ENCODE data around the gene MYO3B.

The MYO3B gene

GRCh38 chr2:170463206-170463537, 285.2 kb downstream of the MYO3B start:
- no peak for DNase-seq
- Histone ChIP-seq H3K9me3 (replicated peaks; ENCODE audit: insufficient read depth, low read length) (no peaks in the 10 kb centered on the region), H3K9ac (ENCODE audit: low read length) (no peak overlapping the region), H3K4me2 (ENCODE audit: low read depth, low read length) (no peak overlapping the region), H3K4me1 (ENCODE audit: low read length) (no peaks in the 10 kb centered on the region), H2AFZ (ENCODE audit: low read length) (no peak overlapping the region), H3K79me2 (ENCODE audit: low read length) (no peaks in the 10 kb centered on the region), H3K9me2 (replicated peaks; ENCODE audit: insufficient read depth, low read length) (no peaks in the 10 kb centered on the region), H3K27me3 (replicated peaks; ENCODE audit: insufficient read depth, low read length) (no peaks in the 10 kb centered on the region), H3F3A (ENCODE audit: insufficient read depth, low read length) (no peaks in the 10 kb centered on the region), H3K36me3 (replicated peaks; ENCODE audit: insufficient read depth, low read length) (no peaks in the 10 kb centered on the region), H3K4me3 (ENCODE audit: low read length) (no peak overlapping the region), H4K20me1 (ENCODE audit: insufficient read depth, low read length) (no peaks in the 10 kb centered on the region), H3K27ac (ENCODE audit: low read length) (no peak overlapping the region)
- TF ChIP-seq CTCF (IDR thresholded peaks at IDR 0.05; ENCODE audit: low read length), result no peak
- TF ChIP-seq EZH2phosphoT487 (IDR thresholded peaks at IDR 0.05; ENCODE audit: low read length), result no peak
- TF ChIP-seq EZH2 (optimal IDR thresholded peaks at IDR 0.05; ENCODE audit: low read depth, low read length), result no peak

GRCh38 chr2:170464268-170464667, 286.3 kb downstream of the MYO3B start:
- H3K4me1 ChIP-seq (ENCODE audit: low read length), result no peaks in the 10 kb centered on the region
- H3K4me3 ChIP-seq (ENCODE audit: low read length), result no peak overlapping the region
- no peaks in the 10 kb centered on the region for H3K9me2 ChIP-seq (replicated peaks; ENCODE audit: insufficient read depth, low read length)
- DNase-seq, result no peak
- H3K36me3 ChIP-seq (replicated peaks; ENCODE audit: insufficient read depth, low read length), result no peaks in the 10 kb centered on the region
- H2AFZ ChIP-seq (ENCODE audit: low read length), result no peak overlapping the region
- no peak for TF ChIP-seq EZH2 (optimal IDR thresholded peaks at IDR 0.05; ENCODE audit: low read depth, low read length)
- no peak for TF ChIP-seq EZH2phosphoT487 (IDR thresholded peaks at IDR 0.05; ENCODE audit: low read length)
- no peak for TF ChIP-seq CTCF (IDR thresholded peaks at IDR 0.05; ENCODE audit: low read length)
- H3K27ac ChIP-seq (ENCODE audit: low read length), result no peak overlapping the region
- no peaks in the 10 kb centered on the region for H3F3A ChIP-seq (ENCODE audit: insufficient read depth, low read length)
- no peaks in the 10 kb centered on the region for H3K79me2 ChIP-seq (ENCODE audit: low read length)
- H3K9me3 ChIP-seq (replicated peaks; ENCODE audit: insufficient read depth, low read length), result no peaks in the 10 kb centered on the region
- H3K9ac ChIP-seq (ENCODE audit: low read length), result no peak overlapping the region
- no peaks in the 10 kb centered on the region for H4K20me1 ChIP-seq (ENCODE audit: insufficient read depth, low read length)
- H3K4me2 ChIP-seq (ENCODE audit: low read depth, low read length), result no peak overlapping the region
- H3K27me3 ChIP-seq (replicated peaks; ENCODE audit: insufficient read depth, low read length), result no peaks in the 10 kb centered on the region

- no peak overlapping the region for H3K9ac ChIP-seq (ENCODE audit: low read length)
- no peaks in the 10 kb centered on the region for H4K20me1 ChIP-seq (ENCODE audit: insufficient read depth, low read length)
- no peak overlapping the region for H2AFZ ChIP-seq (ENCODE audit: low read length)
- no peaks in the 10 kb centered on the region for H3K79me2 ChIP-seq (ENCODE audit: low read length)
- H3K4me3 ChIP-seq (ENCODE audit: low read length), result no peak overlapping the region
- no peak for TF ChIP-seq EZH2phosphoT487 (IDR thresholded peaks at IDR 0.05; ENCODE audit: low read length)
- no peak for TF ChIP-seq CTCF (IDR thresholded peaks at IDR 0.05; ENCODE audit: low read length)
- TF ChIP-seq EZH2 (optimal IDR thresholded peaks at IDR 0.05; ENCODE audit: low read depth, low read length), result no peak
- H3K4me2 ChIP-seq (ENCODE audit: low read depth, low read length), result no peak overlapping the region
- H3K9me3 ChIP-seq (replicated peaks; ENCODE audit: insufficient read depth, low read length), result no peaks in the 10 kb centered on the region
- H3K27ac ChIP-seq (ENCODE audit: low read length), result no peak overlapping the region
- H3K27me3 ChIP-seq (replicated peaks; ENCODE audit: insufficient read depth, low read length), result no peaks in the 10 kb centered on the region
- H3K36me3 ChIP-seq (replicated peaks; ENCODE audit: insufficient read depth, low read length), result no peaks in the 10 kb centered on the region
- H3K9me2 ChIP-seq (replicated peaks; ENCODE audit: insufficient read depth, low read length), result no peaks in the 10 kb centered on the region
- no peak for DNase-seq
- no peaks in the 10 kb centered on the region for H3K4me1 ChIP-seq (ENCODE audit: low read length)
- H3F3A ChIP-seq (ENCODE audit: insufficient read depth, low read length), result no peaks in the 10 kb centered on the region
These were observed 287.3 kb downstream of the MYO3B start for GRCh38 chr2:170465241-170465640.
